GM12892 (cell line): ENCODE results near the gene TIGD3.

Experiments
- DNase-seq: peaks from one replicate; pipeline ENCODE4 v3.0.0; 2011; ENCODE audit not compliant: insufficient read length
- FAIRE-seq: peaks from 2 replicates; lab custom pipeline; 2011; peaks lifted over from hg19 to GRCh38; lab: Jason Lieb, UNC
- POLR2A ChIP-seq: IDR thresholded peaks from 2 replicates; pipeline ENCODE4 v1.6.1; 2011; ENCODE audit warnings: low read depth, low read length, control low read depth
- POLR2AphosphoS5 ChIP-seq: IDR thresholded peaks from 2 replicates; pipeline ENCODE4 v1.6.1; 2011; ENCODE audit warnings: low read depth, low read length, control low read depth
- TAF1 ChIP-seq: IDR thresholded peaks from 2 replicates; pipeline ENCODE4 v1.6.1; 2011; ENCODE audit warnings: low read depth, mild to moderate bottlenecking, control low read depth, low read length, borderline replicate concordance

The TIGD3 gene

GRCh38 chr11:65404638-65405339 is 50.2 kb downstream of the TIGD3 start:
- DNase-seq (no peak), FAIRE-seq (no peak)
- TF ChIP-seq TAF1 (no peak), POLR2A (no peak), POLR2AphosphoS5 (no peak)
